ENCODE results near the gene ADGRL2. TPM values are rescaled to one million over a fixed set of nuclear protein-coding genes. Genes with fewer than 3 reads are reported as not detected.

ADGRL2 gene
- polyA plus RNA-seq, 1 of the 3 experiments (the other 2 are of a cell fraction): 40.3 TPM

- no peak overlapping the region for H3K9ac ChIP-seq
- H3K79me2 ChIP-seq (ENCODE audit: insufficient read depth): peaks cover 45% of the 10 kb centered on the region
- DNase-seq: no peak
- H2AFZ ChIP-seq (ENCODE audit: low read depth): no peak overlapping the region
- H3K4me2 ChIP-seq: no peak overlapping the region
- ChIA-PET CTCF (no interaction called here), POLR2A (no interaction called here)
- H3K36me3 ChIP-seq (replicated peaks in 1 of 2; ENCODE audit: control insufficient read depth in 1 of 2, insufficient read depth in 2 of 2, low read length in 1 of 2): peaks cover 15 to 24% of the 10 kb centered on the region in 2 experiments
- H3K27me3 ChIP-seq (ENCODE audit: insufficient read depth): no peaks in the 10 kb centered on the region
- no peaks in the 10 kb centered on the region; the same call in 1 of the 2 replicates for H3K9me2 ChIP-seq
- 87% methylated on average over 3 of the region's 3 CpGs for WGBS (ENCODE audit: low lambda C conversion rate)
- no peaks in the 10 kb centered on the region for H3K9me3 ChIP-seq
- TF ChIP-seq RCOR1 (IDR thresholded peaks at IDR 0.05; ENCODE audit: low read length) (no peak), NFIC (IDR thresholded peaks at IDR 0.05; ENCODE audit: borderline replicate concordance) (no peak), FOSL2 (IDR thresholded peaks at IDR 0.05; ENCODE audit: borderline replicate concordance, low read depth) (no peak), ELF1 (IDR thresholded peaks at IDR 0.05) (no peak), ZBTB33 (IDR thresholded peaks at IDR 0.05; ENCODE audit: borderline replicate concordance, low read depth) (no peak), FOXJ3 (CRISPR knock-in tag; IDR thresholded peaks at IDR 0.05) (no peak), RXRA (IDR thresholded peaks at IDR 0.05; ENCODE audit: borderline replicate concordance, low read depth) (no peak), USF1 (IDR thresholded peaks at IDR 0.05; ENCODE audit: borderline replicate concordance, low read depth) (no peak), REST (IDR thresholded peaks at IDR 0.05; ENCODE audit: low read depth, low read length) (no peak), EZH2phosphoT487 (IDR thresholded peaks at IDR 0.05; ENCODE audit: borderline replicate concordance, low read depth) (no peak), GABPA (IDR thresholded peaks at IDR 0.05; ENCODE audit: low read depth) (no peak), RFX5 (IDR thresholded peaks at IDR 0.05; ENCODE audit: low read length) (no peak)
- no peak overlapping the region for H3K27ac ChIP-seq (ENCODE audit: low read depth in 2 of 2, low read length in 1 of 2)
- H3F3A ChIP-seq (replicated peaks; ENCODE audit: insufficient read depth): peaks cover 8% of the 10 kb centered on the region
- peaks cover 0 to 3% of the 10 kb centered on the region in 2 experiments; a peak in 2 of 4 replicates for H3K4me1 ChIP-seq (ENCODE audit: control insufficient read depth in 1 of 2, insufficient read depth in 2 of 2, low read depth in 1 of 2, low read length in 1 of 2)
- H4K20me1 ChIP-seq (ENCODE audit: insufficient read depth): no peaks in the 10 kb centered on the region; the same call in 1 of the 2 replicates
- H3K4me3 ChIP-seq (ENCODE audit: low read depth in 2 of 2, low read length in 1 of 2): no peak overlapping the region
These were observed 49.3 kb downstream of the ADGRL2 start for GRCh38 chr1:81850031-81850430.

All from SK-N-SH (cell line).